Measurements from ENCODE around the gene NDUFS2.

The NDUFS2 gene

DNA sequence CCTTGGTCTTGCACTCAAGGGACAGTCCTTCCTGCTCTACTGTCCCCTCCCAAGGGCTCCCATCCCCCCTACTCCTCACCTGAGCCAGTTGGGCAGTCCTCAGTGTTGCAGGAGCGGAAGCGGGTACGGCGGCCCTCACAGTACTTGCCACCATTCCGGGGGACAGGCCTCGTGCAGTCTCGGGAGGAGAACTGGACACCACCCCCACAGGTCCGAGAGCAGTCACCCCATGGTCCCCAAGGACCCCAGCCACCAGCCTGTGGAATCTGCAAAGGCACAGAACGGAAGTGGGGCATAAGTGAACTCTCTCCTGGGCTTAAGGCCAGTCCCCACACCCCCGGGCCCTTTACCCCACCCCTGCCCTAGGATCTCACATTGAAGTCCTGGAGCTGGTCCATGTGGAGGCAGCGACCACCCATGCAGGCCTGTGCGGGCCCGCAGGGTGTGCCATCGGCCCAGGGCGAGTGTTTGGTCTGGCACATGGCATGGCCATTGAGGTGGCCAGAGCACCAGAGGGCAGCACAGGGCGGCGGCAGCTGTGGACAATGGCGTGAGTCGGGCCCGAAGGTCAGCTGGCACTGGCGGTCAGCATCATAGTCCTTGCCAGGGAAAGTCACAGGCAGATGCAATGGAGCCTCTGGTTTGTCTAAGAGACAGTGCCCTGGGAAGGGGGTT lies 8.5 kb upstream of the NDUFS2 start:
- Histone ChIP-seq H2BK5ac (ENCODE audit: low read length) (no peak overlapping the region), H3K27ac (ENCODE audit: low read depth, low read length) (no peak overlapping the region), H2AK5ac (ENCODE audit: low read length) (no peak overlapping the region), H2BK120ac (ENCODE audit: low read depth, low read length) (no peak overlapping the region), H2BK15ac (replicated peaks; ENCODE audit: low read depth) (no peak overlapping the region), H3K79me2 (ENCODE audit: control insufficient read depth, insufficient read depth, low read length) (no peaks in the 10 kb centered on the region), H3K36me3 (ENCODE audit: control insufficient read depth, insufficient read depth, low read length) (no peaks in the 10 kb centered on the region), H3K56ac (ENCODE audit: low read length) (no peak overlapping the region), H3K4ac (ENCODE audit: low read depth, low read length) (no peak overlapping the region), H4K5ac (ENCODE audit: low read length) (no peak overlapping the region), H3K9ac (ENCODE audit: low read length) (no peak overlapping the region), H3K23ac (ENCODE audit: low read length) (no peak overlapping the region), H3K4me3 (ENCODE audit: low read length) (no peak overlapping the region), H3K27me3 (ENCODE audit: insufficient read depth, low read length, poor library complexity) (no peaks in the 10 kb centered on the region), H3K4me1 (ENCODE audit: control insufficient read depth, low read depth, low read length) (peaks cover 13% of the 10 kb centered on the region), H3K18ac (ENCODE audit: low read length) (no peak overlapping the region), H3K4me2 (ENCODE audit: low read length) (no peak overlapping the region), H3K79me1 (ENCODE audit: low read length) (no peaks in the 10 kb centered on the region), H4K8ac (ENCODE audit: low read depth, low read length) (no peak overlapping the region)
- WGBS (ENCODE audit: extremely low coverage, insufficient coverage, low lambda C conversion rate) = no CpG with 5 or more reads among the region's 21 CpGs
- no peak for DNase-seq

DNA sequence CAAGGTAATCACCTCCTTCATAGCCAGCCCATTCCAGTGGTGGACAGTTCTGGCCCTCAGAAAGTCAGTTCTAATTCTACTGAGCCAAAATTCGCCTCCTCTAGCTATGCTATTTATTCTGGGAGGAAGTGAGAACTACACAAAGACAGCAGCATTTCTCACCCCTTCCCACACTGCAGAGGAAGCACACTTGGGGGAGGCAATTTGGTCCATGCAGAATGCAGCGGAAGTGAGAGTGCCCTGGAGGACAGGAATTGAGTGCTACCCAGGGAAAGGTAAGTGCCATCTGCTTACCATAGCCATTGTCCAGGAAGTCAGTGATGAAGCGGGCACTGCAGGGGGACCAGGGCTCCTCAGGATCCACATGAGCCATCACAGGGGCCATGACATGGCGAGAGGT lies 7.0 kb upstream of the NDUFS2 start:
- Histone ChIP-seq H3K36me3 (ENCODE audit: control insufficient read depth, insufficient read depth, low read length) (no peaks in the 10 kb centered on the region), H3K9ac (ENCODE audit: low read length) (no peak overlapping the region), H3K79me1 (ENCODE audit: low read length) (no peaks in the 10 kb centered on the region), H3K27me3 (ENCODE audit: insufficient read depth, low read length, poor library complexity) (no peaks in the 10 kb centered on the region), H4K5ac (ENCODE audit: low read length) (no peak overlapping the region), H3K4ac (ENCODE audit: low read depth, low read length) (no peak overlapping the region), H4K8ac (ENCODE audit: low read depth, low read length) (no peak overlapping the region), H2BK120ac (ENCODE audit: low read depth, low read length) (no peak overlapping the region), H3K4me3 (ENCODE audit: low read length) (no peak overlapping the region), H3K27ac (ENCODE audit: low read depth, low read length) (no peak overlapping the region), H3K4me1 (ENCODE audit: control insufficient read depth, low read depth, low read length) (peaks cover 22% of the 10 kb centered on the region), H3K79me2 (ENCODE audit: control insufficient read depth, insufficient read depth, low read length) (no peaks in the 10 kb centered on the region), H2AK5ac (ENCODE audit: low read length) (no peak overlapping the region), H3K4me2 (ENCODE audit: low read length) (no peak overlapping the region), H3K56ac (ENCODE audit: low read length) (no peak overlapping the region), H2BK15ac (replicated peaks; ENCODE audit: low read depth) (no peak overlapping the region), H3K23ac (ENCODE audit: low read length) (no peak overlapping the region), H3K18ac (ENCODE audit: low read length) (no peak overlapping the region), H2BK5ac (ENCODE audit: low read length) (no peak overlapping the region)
- DNase-seq = no peak
- no CpG with 5 or more reads among the region's 4 CpGs for WGBS (ENCODE audit: extremely low coverage, insufficient coverage, low lambda C conversion rate)

GRCh38 chr1:161196111-161196510 lies 6.1 kb upstream of the NDUFS2 start:
- no peak overlapping the region for H3K18ac ChIP-seq (ENCODE audit: low read length)
- H2BK15ac ChIP-seq (replicated peaks; ENCODE audit: low read depth) = no peak overlapping the region
- peaks cover 31% of the 10 kb centered on the region for H3K4me1 ChIP-seq (ENCODE audit: control insufficient read depth, low read depth, low read length)
- no peak overlapping the region for H4K5ac ChIP-seq (ENCODE audit: low read length)
- no peaks in the 10 kb centered on the region for H3K79me2 ChIP-seq (ENCODE audit: control insufficient read depth, insufficient read depth, low read length)
- no peaks in the 10 kb centered on the region for H3K27me3 ChIP-seq (ENCODE audit: insufficient read depth, low read length, poor library complexity)
- WGBS (ENCODE audit: extremely low coverage, insufficient coverage, low lambda C conversion rate) = no CpG with 5 or more reads among the region's 7 CpGs
- no peak overlapping the region for H4K8ac ChIP-seq (ENCODE audit: low read depth, low read length)
- no peak overlapping the region for H2BK120ac ChIP-seq (ENCODE audit: low read depth, low read length)
- no peaks in the 10 kb centered on the region for H3K36me3 ChIP-seq (ENCODE audit: control insufficient read depth, insufficient read depth, low read length)
- no peak overlapping the region for H3K23ac ChIP-seq (ENCODE audit: low read length)
- H3K4me3 ChIP-seq (ENCODE audit: low read length) = no peak overlapping the region
- H3K27ac ChIP-seq (ENCODE audit: low read depth, low read length) = no peak overlapping the region
- no peak overlapping the region for H2BK5ac ChIP-seq (ENCODE audit: low read length)
- no peak for DNase-seq
- H3K4ac ChIP-seq (ENCODE audit: low read depth, low read length) = no peak overlapping the region
- H3K56ac ChIP-seq (ENCODE audit: low read length) = no peak overlapping the region
- H3K79me1 ChIP-seq (ENCODE audit: low read length) = no peaks in the 10 kb centered on the region
- H2AK5ac ChIP-seq (ENCODE audit: low read length) = no peak overlapping the region
- no peak overlapping the region for H3K9ac ChIP-seq (ENCODE audit: low read length)
- H3K4me2 ChIP-seq (ENCODE audit: low read length) = no peak overlapping the region

GRCh38 chr1:161196521-161197451 lies 5.4 kb upstream of the NDUFS2 start:
- H3K79me1 ChIP-seq (ENCODE audit: low read length) = no peaks in the 10 kb centered on the region
- H3K27me3 ChIP-seq (ENCODE audit: insufficient read depth, low read length, poor library complexity) = no peaks in the 10 kb centered on the region
- no peaks in the 10 kb centered on the region for H3K36me3 ChIP-seq (ENCODE audit: control insufficient read depth, insufficient read depth, low read length)
- H3K23ac ChIP-seq (ENCODE audit: low read length) = no peak overlapping the region
- no peaks in the 10 kb centered on the region for H3K79me2 ChIP-seq (ENCODE audit: control insufficient read depth, insufficient read depth, low read length)
- H3K56ac ChIP-seq (ENCODE audit: low read length) = peak overlapping the region; percentile 84
- no peak overlapping the region for H4K8ac ChIP-seq (ENCODE audit: low read depth, low read length)
- peak overlapping the region; percentile 47 for H2BK5ac ChIP-seq (ENCODE audit: low read length)
- peak overlapping the region; percentile 30 for H3K4me2 ChIP-seq (ENCODE audit: low read length)
- H2BK15ac ChIP-seq (replicated peaks; ENCODE audit: low read depth) = no peak overlapping the region
- H3K27ac ChIP-seq (ENCODE audit: low read depth, low read length) = no peak overlapping the region
- peaks cover 32% of the 10 kb centered on the region for H3K4me1 ChIP-seq (ENCODE audit: control insufficient read depth, low read depth, low read length)
- no peak overlapping the region for H3K4ac ChIP-seq (ENCODE audit: low read depth, low read length)
- no peak overlapping the region for H3K4me3 ChIP-seq (ENCODE audit: low read length)
- H2AK5ac ChIP-seq (ENCODE audit: low read length) = peak overlapping the region; percentile 39
- no peak for DNase-seq
- H2BK120ac ChIP-seq (ENCODE audit: low read depth, low read length) = no peak overlapping the region
- H3K18ac ChIP-seq (ENCODE audit: low read length) = peak overlapping the region; percentile 6
- H3K9ac ChIP-seq (ENCODE audit: low read length) = peak overlapping the region; percentile 69
- no peak overlapping the region for H4K5ac ChIP-seq (ENCODE audit: low read length)
- no CpG with 5 or more reads among the region's 27 CpGs for WGBS (ENCODE audit: extremely low coverage, insufficient coverage, low lambda C conversion rate)

DNA sequence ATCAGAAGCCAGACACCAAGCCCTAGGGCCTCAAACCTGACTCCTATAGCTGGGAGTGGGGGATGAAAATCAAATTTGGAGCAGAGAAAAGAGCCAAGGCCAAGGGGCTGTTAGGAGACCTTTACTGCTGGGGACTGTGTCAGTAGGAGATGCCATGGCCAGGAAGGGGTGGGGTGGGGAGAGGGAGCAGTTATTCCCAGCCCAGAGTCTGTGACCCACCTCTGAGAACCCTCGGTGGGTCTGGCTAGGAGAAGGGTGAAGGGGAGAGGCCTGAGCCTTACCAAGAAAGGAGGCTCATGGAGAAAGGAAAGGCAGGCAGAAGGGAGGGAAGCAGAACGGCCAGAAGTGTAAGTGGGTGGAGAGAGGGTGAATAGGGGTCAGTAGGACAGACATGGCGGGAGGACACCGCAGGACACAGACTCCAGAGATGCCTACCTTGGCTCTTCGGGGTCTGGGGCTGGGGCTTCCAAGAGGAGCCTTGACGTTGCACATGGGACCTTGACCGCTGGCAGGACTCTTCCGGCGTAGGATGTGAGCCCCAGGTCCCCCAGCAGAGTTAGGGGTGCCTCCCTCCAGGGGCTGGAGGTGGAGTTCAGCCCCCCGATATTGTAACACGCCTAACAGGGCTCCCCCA lies 4.5 kb upstream of the NDUFS2 start:
- no peak overlapping the region for H2BK120ac ChIP-seq (ENCODE audit: low read depth, low read length)
- no peaks in the 10 kb centered on the region for H3K27me3 ChIP-seq (ENCODE audit: insufficient read depth, low read length, poor library complexity)
- H3K36me3 ChIP-seq (ENCODE audit: control insufficient read depth, insufficient read depth, low read length) = no peaks in the 10 kb centered on the region
- H2BK15ac ChIP-seq (replicated peaks; ENCODE audit: low read depth) = no peak overlapping the region
- peak overlapping the region; percentile 84 for H3K56ac ChIP-seq (ENCODE audit: low read length)
- peak overlapping the region; percentile 69 for H3K9ac ChIP-seq (ENCODE audit: low read length)
- H3K79me2 ChIP-seq (ENCODE audit: control insufficient read depth, insufficient read depth, low read length) = no peaks in the 10 kb centered on the region
- no peak overlapping the region for H2AK5ac ChIP-seq (ENCODE audit: low read length)
- H3K4me1 ChIP-seq (ENCODE audit: control insufficient read depth, low read depth, low read length) = peaks cover 32% of the 10 kb centered on the region
- no peak for DNase-seq
- H3K27ac ChIP-seq (ENCODE audit: low read depth, low read length) = no peak overlapping the region
- no peak overlapping the region for H3K23ac ChIP-seq (ENCODE audit: low read length)
- no peaks in the 10 kb centered on the region for H3K79me1 ChIP-seq (ENCODE audit: low read length)
- no peak overlapping the region for H3K4ac ChIP-seq (ENCODE audit: low read depth, low read length)
- no peak overlapping the region for H2BK5ac ChIP-seq (ENCODE audit: low read length)
- H3K4me2 ChIP-seq (ENCODE audit: low read length) = peak overlapping the region; percentile 17
- H4K5ac ChIP-seq (ENCODE audit: low read length) = no peak overlapping the region
- no CpG with 5 or more reads among the region's 11 CpGs for WGBS (ENCODE audit: extremely low coverage, insufficient coverage, low lambda C conversion rate)
- H3K18ac ChIP-seq (ENCODE audit: low read length) = no peak overlapping the region
- no peak overlapping the region for H4K8ac ChIP-seq (ENCODE audit: low read depth, low read length)
- H3K4me3 ChIP-seq (ENCODE audit: low read length) = no peak overlapping the region
